ENCODE measurements around the gene RITA1.
"Not testable (repeated sequence)": the region's sequence is repeated elsewhere in the genome, so short reads cannot be mapped to it uniquely, and the experiment has no call there.

Gene RITA1

DNA sequence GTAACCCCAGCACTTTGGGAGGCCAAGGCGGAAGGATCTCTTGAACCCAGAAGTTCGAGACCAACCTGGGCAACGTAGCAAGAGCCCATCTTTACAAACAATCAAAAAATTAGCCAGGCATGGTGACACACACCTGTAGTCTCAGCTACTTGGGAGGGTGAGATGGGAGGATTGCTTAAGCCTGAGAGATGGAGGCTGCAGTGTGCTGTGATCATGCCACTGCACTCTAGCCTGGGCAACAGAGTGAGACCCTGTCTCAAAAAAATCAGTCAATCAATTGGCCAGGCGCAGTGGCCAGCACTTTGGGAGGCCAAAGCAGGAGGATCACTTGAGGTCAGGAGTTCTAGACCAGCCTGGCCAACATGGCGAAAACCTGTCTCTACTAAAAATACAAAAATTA, 21.3 kb downstream of the RITA1 start:
- DNase-seq = not testable (repeated sequence)

DNA sequence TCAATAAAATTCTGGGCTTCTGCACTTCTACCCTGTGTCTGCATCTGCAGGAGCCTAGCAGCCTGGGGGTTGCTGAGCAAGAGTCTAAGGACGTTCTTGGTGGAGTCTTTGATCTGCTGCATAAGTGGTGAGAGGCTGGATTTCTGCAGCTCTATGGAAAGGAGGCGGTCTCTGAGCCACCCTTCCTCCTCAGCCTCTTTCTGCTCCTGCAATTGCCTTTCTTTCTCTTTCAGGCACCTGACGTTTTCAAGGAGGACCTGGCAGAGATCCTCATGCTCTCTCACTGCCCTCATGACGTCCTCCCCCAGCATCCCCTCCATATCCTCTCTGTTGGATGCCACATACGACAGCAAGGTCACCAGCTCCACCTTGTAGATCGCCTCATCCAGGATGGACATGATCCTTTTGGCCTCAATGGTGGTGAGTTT, 22.1 kb downstream of the RITA1 start:
- no peak for DNase-seq

DNA sequence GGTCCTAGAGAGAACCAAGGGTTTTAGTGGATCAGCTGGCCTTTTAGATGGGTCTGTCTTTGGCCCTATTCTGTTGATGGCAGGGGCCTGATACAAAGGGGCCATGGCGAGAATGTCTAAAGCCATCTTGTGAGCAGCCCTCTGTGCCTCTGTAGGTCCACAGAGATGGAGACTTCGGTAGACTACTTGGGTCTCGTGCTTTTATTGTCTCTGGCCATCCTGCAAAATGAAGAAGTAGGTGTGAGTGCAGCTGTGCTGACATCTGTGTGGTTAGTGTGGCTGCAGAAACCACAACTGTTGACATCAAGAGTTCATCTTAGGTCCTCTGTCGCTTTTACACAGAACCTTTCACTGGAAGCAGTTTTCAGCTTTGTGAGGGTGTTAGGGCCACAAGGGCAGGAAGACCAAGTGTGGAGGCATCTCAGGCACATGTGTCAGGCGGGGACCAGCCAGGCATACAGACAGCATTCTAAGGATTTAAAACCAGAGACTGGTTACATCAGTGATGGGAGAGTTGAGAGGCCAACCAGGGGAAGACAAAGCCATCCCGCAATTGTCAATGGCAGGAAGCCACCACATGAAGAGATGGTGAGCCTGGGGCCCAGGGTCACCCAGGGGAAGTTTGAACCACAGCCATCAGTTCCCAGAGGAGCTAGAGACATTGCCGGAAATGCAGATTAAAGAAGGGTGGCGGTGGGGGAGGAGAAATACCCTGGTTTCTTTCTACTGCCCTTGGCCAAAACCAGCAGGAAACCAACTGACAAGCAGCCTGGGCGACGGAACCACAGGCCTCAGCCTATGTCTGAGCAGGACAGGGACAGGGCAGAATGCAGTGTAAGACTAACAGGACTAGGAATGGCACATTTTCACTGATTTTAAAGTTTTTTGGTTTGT, 22.8 kb downstream of the RITA1 start:
- peak; percentile 55 for DNase-seq

DNA sequence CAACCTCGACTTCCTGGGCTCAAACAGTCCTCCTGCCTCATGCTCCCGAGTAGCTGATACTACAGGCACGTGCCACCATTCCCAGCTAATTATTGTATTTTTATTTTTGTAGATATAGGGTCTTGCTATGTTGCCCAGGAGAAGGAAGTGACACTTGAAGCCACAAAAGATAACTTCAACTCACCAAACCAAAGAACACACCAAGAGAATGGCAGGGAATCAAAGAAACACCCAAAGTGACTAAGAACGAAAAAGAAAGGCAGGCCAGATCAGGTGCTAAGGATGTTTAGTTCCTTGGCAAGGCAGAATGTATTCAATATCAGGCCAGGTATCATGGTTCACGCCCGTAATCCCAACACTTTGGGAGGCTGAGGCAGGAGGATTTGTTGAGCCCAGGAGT, 25.6 kb downstream of the RITA1 start:
- DNase-seq = no peak

DNA sequence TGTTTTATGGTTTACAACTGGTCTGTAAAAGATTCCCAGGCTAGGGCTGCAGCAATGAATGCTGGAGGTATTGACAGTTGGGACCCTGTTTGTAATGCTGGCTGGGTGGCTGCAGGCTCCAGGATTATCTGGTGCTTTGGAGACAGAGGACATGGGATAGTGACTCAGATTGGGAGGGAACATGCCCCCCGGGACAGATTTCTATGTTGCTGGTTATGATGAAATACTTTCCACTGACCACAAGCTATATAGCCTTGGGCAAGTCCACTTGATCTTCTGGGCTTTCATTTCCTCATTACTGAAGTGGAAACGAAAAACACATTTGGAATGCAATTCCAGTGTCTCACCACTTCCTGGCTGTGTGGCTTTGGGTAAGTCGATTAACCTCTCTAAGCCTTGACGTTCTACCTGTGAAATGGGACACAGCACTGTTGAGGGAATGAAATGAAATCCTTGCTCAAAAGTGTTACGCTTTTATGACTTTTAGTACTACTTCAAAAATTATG, 29.4 kb downstream of the RITA1 start:
- DNase-seq = peak; percentile 41

DNA sequence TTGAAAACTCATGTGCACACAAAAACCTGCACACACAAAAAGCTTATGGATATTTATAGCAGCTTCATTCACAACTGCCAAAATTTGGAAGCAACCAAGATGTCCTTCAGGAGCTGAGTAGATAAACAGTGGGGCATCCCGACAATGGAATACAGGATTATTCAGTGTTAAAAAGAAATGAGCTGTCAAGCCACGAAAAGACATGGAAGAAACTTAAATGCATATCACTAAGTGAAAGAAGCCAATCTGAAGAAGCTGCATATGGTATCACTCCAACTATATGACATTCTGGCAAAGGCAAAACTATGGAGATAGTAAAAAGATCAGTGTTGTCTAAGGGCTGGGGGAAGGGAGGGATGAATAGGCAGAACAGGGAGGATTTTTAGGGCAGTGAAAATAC, 30.5 kb downstream of the RITA1 start:
- DNase-seq = no peak

DNA sequence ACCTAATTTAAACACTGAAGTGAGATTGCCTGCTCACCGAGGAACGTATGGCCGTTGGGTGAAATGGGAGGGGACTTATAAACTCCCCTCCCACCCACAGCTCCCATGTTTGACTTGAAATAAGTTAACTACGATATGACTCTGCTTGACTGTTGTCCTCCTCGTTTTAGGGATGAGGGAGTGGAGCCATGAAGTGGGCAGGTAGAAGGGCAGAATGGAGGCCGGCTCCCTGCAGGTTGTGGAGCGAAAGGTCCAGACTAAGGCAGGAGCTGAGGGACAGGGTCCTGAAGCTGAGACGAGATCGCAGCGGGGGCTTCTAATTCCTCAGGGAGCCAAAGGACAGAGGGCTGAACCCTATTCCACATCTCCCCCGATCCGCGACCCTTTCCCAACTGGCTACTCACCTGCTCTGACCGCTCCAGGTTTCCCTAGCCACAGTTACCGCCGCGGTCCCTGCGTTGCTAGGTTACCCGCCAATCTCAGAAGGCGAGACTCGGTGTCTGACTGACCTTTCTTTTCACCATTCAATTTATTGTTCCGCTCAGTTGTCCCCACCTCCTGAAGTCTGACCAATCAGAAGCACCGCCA, 35.2 kb downstream of the RITA1 start:
- no peak for DNase-seq

DNA sequence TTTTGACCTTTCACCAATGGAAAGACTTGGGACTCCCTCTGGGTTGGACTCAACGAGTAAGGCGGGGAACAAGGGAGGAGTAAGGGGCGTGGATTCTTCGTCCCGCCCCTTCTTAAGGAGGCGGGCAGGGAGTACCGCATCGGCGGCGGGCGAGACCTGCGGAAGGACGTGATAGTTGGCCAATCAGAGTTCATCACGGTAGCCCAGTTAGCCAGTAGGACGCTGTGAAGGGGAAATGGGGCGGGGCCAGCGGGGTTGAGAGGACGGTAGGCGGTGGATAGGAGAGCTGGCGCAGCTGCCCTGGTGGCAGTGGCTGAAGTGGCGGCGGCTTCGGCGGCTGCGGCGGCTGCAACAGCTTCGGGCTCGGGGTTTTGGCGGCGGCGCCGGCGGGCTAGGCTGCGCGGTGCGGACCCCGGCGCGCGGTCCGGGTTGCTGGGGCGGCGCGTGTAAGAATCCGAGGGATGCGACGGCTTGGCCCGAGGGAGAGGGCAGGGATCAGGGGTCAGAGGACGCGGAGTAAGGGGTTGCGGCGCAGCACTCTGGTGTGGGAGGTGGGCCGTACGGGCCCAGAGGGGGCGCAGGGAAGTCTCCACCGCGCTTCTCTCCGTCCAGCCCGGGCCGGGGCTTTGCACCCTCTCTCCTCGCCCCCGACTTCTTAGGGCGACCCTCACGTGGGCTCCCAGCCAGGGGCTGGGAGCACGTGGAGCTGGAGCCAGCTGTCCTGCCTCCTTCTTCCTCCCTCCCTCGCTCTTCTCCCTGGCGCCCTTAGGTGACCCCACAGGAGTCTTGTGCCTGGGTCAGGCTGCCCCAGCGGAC, 35.9 kb downstream of the RITA1 start, which contains the start of gene TPCN1:
Gene TPCN1 (plus strand): TSS at position 284 of the 816 bp plus-strand sequence. CDS start 5,389 bp downstream, outside the sequence.
- DNase-seq = peak; percentile 100

DNA sequence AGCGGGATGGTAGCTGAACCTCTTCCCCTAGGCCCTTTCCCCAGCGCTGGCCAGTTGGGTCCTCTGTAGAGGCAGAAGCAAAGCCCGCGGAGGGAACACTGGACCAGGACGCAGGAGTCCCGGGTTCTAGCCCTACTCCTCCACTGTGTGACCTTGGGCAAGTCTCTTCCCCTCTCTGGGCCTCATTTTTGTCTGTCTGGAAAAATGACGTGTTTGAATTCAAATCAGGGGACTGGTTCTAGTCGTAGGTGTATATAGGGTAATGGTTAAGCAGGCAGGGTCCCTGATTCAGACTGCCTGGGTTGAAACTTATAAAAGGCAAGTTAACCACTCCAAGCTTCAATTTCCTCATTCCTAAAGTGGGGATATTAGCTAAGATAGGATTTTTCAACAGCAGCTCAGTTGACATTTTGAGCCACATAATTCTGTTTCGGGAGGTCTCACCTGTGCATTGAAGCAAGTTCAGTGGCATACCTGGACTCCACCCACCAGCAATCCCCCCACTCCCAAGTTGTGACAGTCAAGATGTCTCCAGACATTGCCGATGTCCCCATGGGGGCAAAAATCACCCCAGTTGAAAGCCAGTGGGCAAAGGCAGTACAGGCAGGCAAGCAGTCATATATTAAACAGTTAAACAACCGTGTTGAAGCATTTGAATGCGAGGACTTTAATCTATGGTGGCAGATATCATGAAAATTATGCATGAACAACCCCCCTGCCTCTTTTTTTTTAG, 36.6 kb downstream of the RITA1 start:
- no peak for DNase-seq

DNA sequence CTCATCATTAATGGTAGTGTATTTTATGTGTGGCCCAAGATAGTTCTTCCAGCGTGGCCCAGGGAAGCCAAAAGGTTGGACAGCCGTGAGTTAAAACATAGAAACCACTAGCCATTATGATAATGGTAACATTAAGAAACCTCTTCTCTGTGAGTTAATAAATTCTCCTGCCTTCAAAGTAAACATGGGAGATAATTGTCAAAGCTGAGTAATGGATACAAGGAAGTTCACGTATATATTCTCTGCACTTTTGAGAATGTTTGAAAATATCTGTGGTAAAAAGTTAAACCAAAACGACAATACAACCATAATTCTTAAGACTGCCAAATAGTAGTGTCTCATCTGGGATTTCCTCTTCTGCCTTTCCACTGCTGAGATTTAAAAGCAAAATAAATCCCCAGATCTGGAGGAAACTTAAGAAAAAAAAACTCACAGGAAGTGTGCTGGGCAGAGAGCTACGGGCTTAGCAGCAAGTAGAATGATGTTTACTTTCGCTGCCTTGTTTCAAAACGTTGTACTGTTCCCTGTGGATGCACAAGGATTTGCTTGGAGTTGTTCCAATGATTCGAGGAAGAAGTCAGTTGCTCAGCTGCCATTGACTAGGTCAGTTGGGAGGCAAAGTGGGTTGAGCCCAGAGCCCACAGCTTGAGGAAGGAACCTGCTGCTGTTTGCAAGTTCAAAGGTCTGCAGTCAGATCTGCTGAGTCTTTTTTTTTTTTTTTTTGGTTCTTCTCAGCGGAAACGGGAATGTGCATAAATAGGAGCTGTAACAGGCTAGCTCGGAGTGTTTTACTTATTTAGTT, 37.4 kb downstream of the RITA1 start:
- DNase-seq = peak; percentile 73

DNA sequence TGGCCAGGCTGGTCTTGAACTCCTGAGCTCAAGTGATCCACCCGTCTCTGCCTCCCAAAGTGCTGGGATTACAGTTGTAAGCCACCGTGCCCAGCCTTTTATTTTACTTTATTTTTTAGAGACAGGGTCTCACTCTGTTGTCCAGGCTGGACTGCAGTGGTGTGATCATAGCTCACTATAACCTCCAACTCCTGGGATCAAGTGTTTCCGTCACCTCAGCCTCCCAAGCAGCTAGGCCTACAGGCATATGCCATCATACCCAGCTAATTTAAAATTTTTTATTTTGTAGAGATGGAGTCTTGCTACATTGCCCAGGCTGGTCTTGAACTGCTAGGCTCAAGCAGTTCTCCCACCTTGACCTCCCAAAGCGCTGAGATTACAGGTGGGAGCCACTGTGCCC, 39.4 kb downstream of the RITA1 start:
- no peak for DNase-seq

DNA sequence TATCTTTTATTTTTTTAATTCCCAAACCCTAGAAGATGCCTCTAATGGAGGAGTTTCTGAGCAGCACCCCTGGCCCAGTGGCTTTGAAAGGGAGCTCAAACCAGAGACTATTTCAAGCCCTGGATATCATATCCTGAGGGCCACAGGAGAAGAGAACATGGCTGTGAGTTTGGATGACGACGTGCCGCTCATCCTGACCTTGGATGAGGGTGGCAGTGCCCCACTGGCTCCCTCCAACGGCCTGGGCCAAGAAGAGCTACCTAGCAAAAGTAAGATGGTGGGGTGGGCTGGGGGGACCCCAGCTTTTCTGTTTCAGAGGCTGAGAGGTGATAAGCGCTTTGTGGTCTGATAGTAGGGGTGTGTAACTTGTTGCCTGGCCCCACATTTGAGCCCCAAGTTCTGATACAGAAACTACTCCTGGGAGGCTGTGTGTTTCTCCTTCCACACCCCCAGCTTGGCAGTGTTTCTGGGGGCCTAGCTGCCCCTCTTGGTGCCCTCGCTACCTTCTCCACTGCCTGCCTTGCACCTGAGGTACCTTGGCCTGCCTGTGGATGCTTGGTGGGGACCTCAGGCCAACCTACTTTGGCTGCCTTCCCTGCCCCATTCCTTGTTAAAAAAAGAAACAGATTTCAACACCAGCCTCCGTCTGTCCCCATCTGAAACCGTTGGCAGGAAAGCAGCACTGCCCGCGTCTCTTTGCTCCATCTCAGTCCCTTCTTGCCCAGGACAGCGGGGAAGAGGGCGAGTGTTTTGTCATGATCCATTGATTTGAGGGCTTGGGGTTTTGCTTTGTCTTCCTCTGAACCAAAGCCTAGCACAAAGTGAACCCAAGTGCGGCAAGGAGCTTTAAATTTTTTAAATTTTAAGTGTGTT, 41.4 kb downstream of the RITA1 start:
- no peak for DNase-seq

DNA sequence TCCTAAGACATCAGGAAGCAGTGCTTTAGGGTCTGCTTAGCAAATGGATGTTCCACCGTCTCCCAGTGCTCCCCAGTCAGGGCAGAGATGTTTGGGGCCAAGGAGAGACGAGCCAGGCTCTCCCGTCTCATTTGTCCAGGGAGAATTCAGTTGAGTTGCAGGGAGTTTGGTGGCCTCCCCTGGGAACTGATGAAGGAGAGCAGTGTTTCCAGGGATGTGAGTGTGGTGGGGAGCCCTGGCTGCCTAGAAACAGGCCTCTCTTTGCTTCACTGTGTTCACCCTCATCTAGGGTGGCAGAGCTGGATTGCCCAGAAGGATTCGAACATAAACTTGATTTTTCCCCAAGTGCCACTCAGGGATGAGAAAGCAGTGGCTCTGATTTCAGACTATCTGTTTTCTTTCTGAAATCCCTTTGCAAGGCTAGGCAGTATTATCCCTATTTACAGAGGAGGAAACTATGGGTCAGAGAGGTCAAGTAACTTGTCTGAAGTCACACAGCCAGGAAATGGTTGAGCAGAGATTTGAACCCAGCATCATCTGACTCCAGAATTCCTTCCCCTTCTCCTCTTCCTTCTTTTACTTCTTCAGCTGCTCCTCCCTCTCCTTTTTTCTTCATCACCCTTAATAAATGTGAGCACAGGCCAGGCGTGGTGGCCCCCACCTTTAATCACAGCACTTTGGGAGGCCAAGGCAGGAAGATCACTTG, 42.3 kb downstream of the RITA1 start:
- no peak for DNase-seq

DNA sequence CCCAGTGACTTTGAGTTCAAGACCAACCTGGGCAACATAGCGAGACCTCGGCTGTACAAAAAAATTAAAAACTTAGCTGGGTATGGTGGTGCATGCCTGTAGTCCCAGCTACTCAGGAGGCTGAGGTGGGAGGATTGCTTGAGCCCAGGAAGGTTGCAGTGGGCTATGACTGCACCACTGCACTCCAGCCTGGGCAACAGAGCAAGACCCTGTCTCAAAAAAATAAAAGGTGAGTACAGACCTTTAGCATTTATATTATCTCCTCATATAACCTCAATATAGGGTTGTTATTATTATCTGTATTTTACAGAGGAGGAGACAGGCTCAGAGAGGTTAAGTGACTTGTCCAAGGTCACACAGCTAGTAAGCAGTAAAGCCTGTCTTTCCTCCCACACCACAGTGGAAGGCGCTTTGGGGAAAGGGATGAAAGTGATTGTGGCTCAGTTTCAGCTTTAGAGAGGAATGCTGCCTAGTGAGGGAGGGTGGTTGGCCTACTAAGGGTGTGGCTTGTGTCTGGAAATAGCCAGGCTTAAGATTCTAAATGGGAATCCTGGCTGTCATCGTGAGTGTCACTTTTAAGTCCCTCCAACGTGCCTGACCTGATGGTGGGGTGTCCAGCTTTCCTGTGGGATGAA, 43.0 kb downstream of the RITA1 start:
- DNase-seq = no peak

DNA sequence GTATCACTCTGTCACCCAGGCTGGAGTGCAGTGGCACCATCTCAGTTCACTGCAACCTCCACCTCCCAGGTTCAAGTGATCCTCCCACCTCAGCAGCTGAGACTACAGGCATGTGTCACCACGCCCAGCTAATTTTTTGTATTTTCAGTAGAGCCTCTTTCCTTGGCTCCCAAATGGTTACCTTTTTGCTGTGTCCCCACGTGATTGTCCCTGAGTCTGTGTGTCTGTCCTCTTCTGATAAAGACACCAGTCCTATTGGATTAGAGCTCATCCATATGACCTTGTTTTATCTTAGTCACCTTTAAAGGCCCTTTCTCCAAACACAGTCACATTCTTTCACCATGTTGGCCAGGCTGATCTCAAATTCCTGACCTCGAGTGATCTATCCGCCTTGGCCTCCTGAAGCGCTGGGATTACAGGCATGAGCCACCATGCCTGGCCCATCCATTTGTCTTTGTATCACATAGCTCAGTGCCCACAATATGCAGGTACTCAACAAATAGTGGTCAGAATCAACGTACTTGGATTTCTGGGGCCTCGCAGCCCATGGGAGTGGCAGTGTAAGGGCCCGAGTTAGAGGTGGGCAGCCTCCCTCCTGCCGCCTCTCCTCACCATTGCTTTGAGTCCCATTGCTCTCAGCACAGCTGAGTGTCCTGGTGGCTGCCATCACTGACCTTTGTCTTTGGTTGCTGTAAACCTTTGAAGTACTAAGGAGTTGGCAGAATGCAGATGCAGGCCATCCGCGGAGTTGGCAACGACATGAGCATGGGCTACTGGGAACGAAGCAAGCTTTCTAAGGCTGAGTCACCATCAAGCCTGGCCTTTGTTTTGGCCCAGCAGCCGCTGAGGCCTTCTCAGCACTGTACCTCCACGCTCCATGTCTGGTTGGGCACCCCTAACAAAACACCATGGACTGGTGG, 45.1 kb downstream of the RITA1 start:
- no peak for DNase-seq

DNA sequence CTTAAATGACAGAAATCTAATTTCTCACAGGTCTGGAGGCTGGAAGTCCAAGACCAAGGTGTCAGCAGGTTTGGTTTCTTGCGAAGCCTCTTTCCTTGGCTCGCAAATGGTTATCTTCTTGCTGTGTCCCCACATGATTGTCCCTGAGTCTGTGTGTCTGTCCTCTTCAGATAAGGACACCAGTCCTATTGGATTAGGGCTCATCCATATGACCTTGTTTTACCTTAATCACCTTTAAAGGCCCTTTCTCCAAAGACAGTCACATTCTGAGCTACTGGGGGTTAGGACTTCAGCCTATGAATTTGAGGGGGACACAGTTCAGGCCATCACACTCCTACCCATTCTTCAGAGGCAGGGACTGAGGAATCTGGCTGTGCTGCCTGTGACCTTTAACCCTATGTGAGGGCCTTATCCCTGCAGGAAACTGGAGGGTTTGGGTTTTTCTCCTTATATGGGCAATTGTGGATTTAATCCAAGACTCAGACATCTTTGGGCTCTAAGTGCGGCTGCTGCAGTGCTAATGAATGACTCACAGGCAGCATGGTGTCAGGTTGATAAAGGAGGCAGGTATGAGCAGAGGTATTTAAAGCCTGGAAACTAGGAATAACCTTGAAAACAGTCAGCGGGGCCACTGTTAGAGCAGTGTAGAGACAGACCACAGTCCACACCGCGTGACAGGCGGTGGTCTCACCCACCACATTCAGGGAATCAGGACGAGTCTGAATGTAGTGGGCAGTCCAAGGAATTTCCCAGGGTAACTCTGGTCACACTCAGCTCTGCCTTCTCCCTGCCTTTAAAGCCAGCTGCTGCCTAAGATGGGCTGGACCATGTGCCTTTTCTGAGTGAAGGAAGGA, 45.9 kb downstream of the RITA1 start:
- DNase-seq = no peak

All from right hindlimb (tissue), 1 donor.